NCI-H2171 (cell line): Measurements from ENCODE around the gene JAZF1.
A peak's percentile ranks its signal among the peaks of the same experiment; 100 is the strongest.

ENCODE experiments used
- DNase-seq: peaks from one replicate; lab custom pipeline; 2025; lab: John Stamatoyannopoulos, UW

JAZF1 gene

DNA sequence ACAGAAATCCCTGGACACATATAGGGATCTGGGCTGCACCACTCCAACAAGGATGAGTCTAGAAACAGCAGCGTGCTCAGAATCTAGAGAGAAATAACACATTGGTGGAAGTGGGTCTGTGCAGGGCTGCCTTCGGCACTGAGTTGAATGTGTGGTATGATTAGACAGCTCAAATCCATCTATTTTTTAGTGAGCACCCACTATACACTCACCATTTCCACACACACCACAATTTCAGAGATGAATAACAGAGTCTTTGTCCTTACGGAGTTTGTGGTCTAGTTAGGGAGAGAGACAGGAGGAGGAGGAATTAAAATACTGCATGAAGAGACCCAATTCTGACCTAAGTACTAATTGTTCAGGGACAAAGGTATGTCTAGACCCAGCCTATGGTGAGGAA lies 44.2 kb downstream of the JAZF1 start:
- no peak for DNase-seq

DNA sequence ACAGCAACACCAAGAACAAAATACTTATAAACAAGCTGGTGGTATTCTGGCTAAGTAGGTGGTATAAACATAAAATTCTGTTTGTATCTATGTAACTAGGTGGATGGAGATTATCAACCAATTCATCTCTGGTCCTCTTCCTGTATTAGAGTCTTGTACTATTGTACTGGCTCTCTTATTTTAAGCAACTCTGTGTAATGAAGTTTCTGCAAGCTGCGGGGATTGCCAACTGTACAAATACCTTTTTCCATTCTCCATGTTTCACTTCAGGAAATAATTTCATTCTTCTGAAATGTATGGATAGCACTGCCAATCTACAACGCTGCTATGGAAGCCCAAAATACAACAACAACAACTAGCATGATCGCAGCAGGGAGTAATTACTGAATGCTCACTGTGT lies 44.8 kb downstream of the JAZF1 start:
- DNase-seq: no peak

DNA sequence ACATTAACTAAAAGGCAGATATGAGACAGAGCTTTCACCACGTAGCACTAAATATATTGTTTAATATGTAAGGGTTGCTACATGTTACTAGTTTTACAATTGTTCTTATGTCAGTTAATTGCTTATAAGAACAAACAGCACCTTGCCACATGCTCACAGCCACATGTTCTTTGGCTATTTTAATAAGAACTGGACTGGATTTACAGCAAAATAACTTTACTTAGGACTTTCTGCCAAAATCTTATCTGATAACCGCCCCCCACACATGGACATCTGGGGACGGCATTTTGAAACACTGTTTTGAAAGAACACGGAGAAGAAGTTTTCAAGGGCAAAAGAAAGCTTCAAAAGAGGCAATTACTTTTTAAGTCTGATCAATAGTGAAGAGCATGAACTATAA lies 45.3 kb downstream of the JAZF1 start:
- no peak for DNase-seq

DNA sequence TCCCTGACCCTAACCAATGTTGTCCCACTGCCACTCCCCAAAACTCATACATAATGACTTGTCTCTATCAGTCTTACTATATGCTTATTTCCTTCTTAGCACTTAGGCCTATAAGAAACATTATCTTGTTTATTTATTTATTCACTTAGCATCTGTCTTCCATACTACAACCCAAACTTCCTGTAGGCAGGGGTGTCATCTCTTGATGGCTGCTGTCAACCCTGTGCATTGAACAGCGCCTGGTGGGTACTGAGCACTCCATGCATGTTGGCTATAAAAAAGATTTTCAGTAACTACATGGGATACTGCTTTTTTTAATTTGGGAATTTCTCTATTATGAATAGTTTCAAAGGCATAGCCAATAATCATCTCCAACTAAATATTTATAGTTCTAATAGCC lies 46.7 kb downstream of the JAZF1 start:
- DNase-seq: no peak

DNA sequence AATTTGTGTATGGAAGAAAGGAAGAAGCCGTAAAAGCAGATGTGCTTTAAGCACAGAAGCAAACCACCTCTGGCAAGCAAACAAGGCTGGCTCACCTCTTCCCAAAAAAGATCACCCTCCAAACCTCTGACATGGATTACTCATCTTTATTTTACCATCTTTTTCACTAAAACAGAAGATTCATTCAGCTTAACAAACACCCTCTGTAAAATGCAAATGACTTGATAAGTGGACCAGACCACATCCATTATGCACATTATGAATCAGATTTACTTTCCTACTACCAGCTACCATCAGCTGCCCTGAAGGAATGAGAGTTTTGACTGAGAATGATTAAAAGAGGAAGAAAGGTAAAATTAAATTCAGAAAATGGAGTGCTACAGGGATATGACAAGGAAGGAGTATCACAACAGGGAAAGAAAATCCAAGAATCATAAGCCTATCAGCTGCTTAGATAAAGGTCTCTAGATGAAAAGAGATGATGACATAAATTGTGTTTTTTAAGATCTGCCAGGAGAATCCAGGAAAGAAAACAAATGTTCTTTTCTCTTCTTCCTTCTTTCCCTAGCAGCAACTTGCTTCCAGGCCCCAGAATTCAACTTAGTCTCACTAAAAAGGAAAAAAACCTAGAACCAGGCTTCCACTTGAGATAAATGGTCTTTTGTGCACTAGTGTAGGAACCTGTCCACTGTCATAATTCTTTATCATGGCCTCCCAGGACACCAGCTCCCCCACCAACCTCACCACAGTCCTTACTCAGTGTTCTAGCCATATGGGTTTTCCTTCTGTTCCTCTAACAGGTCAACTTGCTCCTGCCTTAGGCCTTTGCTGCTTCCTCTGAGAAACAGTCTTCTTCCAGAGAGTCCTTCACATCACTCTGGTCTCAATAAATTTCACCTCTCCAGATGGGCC lies 47.4 kb downstream of the JAZF1 start:
- no peak for DNase-seq

DNA sequence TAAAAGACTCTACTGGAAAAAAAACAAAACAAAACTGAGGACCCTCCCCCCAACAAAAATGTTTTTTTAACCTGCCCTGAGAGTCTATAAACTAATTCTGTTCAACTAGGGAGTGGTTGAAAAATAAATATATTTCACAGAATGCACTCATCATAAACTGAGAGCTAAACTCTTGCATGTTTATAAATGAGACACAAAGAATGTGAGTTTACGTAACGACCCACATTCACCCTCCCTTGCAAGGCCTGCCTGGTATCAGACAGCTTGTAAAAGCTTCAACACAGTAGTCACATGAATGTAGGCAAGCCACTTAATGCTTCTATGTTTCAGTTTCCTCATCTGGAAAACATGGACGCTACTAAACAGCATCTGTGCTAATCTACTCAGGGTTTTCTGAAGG lies 50.3 kb downstream of the JAZF1 start:
- no peak for DNase-seq

DNA sequence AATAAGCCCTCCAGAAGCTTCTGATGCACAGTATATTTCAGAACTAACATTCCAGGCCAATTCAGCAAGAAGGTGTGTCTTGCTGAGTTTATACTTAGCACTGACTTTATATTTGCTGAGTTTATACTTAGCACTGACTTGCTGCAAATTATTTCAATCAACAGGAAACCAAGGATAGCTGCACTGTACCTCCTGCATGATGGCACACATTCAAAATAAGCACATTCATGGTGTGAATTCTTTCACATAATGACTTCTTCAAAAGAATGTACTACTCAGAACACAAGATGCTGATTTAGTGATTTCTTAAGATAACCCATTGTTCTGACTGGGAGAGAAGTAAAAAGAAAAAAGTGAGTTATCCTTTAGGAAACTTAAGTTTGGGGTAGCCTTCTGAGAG lies 52.0 kb downstream of the JAZF1 start:
- DNase-seq: no peak

DNA sequence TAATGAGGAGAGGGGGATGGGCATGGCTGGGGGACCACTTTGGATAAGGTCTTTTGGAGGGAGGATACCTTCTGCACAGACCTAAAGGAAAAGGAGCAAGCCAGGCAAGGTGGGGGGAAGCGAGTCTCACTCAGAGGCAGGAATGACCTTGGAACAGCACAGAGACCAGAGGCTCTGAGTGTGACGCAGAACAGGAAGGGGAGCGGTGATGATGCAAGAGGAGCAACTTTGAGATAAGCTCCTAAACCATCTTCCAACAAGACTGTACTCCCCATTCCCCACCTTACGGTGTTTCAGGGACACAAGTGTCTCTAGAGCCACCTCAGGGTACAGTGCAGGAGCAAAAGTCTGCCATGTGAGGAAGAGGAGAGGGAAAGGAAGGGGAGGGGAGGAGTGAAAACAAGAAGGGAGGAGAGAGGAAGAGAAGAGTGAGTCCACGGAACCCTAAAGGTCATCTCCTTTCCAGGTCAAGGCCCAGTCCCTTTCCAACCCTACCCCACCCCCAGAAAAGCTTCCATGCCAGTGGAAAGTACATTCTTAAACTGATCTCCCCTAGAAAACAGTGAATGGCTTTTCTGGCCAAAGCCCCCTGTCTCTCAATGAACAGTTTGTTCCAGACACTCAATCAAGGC lies 54.1 kb downstream of the JAZF1 start:
- no peak for DNase-seq

DNA sequence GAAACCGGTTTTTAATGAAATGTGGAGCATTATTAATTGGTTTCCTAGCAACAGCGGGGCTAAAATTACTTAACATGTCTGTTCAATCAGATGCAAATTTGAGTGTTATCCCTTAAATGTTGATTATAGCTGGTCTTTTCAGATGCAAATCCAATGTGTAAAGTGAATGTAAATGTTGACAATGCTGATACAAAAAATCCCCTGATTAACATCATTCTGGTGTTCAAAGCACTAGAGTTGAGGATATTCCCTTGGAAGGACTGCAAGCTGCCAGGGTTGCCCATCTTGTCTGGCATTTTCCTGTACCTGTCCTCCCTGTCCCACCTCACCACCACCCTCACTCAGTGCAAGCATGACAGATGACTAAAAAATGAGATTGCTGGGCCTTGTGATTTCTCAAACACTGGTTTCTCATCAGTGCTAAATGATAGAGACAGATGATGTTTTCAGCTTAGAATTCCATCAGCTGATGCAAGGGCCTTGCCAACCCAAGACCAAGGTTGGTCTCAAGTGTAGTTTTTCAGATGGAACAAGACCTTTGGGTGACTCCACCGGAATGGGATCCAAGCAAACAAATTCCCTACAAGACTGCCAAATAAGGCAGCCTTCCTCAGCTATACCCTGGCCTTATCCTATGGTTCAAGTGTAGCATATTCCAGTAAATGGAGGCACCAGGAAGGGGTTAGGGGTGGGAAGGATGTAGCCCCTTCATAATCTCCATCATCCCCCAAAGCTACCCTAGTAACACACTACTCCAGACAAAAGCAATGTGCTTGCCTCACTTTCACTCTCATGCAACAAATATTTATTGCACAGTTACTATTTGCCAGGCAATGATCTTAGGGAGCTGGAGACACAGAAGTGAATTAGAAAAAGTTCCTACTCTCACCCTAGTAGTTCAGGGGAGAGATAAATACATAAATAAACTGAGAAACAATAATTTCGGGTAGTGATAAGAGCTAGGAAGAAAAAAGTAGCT lies 54.9 kb downstream of the JAZF1 start:
- DNase-seq: no peak

DNA sequence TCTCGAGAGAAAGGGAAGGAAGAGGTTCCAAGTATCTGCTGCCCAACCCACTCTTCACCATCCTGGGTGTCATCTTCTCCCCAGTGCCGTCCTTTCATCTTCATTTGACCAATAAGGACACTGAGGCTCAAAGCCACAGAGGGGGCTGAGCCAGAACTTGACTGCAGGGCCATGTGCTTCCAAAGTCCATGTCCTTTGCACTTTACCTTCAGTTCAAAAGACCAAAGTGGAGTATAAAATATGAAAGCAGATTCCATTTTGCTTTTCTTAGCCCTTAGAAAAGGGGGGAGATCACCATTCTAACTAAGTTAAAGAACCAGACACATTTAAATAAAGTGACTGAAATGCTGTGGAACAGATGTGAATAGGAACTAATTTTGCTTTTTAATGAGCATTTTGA lies 56.2 kb downstream of the JAZF1 start:
- no peak for DNase-seq

DNA sequence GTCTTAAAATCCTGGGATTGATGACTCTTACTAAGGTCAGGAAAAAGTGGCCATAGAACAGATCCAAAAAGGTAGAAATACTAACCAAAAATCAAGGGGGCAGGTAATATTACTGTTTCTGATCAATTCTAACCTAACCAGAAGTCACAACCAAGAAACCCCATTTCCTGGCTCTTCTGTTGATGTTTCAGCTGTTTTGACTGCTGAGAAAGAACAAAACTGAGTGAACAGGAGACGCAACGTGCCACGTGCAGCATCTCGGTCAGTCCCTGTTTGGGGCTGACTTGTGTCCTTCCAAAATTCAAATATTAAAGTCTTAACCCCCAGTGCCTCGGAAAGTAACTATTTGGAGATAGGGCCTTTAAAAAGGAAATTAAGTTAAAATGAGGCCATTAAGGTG lies 56.8 kb downstream of the JAZF1 start:
- DNase-seq: no peak

DNA sequence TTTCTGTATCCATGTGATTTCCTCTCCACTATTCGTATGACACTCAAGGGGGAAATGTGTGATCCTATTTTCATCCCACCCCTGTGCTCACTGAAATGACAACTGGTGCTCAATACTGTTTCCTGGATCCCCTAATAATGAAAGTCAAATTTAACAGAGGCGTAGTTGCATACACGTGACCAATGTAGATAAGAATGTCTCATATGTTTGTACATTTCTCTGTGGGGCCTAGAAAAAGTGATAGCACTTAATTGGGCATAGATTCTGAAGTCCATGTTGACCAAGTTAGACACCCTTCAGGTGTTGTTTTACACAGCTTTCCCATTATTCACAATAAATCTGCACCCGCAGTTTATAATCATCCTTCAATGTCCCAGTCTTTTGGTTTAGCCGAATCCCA lies 59.1 kb downstream of the JAZF1 start:
- DNase-seq: no peak

DNA sequence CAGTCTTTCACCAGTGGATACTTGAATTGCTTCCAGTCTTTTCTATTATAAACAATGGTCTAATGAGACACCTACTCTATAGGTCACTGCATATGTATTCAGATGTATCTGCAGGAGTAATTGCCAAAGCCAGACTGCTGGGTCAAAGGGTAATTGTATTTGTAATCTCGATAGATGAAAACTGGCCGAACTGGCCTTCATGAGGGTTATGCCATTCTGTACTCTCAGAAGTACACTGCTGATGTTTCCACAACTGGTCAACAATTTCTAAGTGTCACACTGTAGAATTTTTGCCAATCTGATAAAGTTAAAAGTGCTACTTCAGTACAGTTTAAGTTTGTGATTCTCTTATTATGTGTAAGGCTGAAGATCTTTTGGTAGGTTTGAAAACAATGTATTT lies 64.6 kb downstream of the JAZF1 start:
- DNase-seq: no peak

DNA sequence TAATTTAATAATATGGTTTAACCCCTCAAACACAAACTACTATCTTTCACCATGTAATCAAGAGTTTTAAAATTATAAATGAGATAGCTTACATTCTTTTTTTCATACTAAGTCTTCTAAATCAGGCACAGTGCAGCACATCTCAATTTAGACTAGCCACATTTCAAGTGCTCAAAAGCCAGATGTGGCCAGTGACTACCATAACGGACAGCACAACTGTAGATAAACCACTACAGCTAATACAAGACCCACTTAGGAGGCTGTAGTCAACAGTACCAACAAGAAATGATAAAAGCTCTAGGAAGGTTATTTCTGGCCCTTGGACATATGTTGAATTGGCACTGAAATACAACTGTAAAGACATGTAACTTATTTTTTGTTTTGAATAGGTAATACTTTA lies 65.3 kb downstream of the JAZF1 start:
- no peak for DNase-seq

DNA sequence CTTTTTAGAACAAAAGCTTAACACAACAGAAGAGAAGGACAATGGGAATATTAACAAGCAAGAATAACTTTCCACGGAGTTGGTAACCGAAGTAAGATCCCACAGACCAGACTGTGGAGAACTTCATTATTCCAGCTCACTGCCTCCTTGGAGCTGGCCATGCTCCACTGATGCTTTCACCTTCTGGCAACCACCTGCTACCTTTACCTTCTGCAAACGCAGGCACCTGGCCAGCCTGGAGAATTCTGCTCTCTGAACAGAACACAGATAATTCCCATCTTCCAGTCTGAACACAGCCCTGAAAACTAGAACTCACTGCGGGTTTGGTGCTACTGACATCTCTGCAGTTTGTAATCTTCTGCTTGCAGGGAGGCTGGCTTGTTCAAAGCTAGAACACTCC lies 66.5 kb downstream of the JAZF1 start:
- DNase-seq: peak; percentile 77

DNA sequence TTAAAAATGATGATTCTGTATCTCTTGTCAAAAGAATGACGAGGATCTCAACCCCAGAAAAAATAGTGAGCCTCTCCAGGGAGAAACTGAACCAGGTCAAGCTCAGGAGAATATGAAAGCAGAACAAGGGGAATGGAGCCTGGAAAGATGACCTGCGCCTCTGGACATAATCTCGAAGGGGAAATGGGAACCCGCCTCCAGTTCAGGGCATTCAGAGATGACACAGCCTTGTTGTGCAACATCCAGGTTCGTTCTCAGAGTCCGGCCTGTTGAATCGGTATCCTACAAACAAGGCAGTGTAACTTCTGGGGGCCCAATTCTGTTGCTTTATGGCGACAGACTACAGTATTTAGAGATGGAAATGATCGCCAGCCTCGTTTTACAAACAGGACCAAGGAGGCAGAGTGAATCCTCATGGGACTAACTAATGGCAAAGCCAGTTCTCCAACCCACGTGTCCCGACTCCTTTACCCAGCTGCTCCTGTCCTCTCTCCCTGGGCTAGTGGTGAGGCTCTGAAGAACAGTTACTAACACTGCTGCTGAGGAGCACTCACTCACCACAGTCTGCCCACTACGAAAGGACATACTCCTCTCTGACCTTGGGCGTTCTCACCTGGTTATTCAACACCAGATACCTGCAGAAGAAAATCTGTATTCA lies 67.6 kb downstream of the JAZF1 start:
- DNase-seq: peak; percentile 13

DNA sequence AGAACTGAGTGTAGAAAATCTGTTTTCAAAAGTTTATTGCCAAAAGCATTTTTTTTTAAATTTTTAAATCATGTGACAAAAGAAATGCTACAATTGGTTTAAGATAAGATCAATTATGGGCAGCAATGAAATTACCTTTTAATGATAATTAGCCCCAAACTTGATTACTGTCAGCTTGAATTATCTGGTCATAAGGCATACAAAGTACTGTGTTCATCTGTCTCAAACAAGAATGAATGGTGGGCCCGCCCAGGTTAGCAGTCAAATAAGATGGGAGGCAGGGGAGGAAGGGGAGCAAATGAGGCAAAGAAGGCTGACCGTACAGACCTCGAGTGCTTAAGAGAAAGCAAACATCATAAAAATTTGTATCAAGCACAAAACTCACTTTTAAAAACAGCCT lies 68.1 kb downstream of the JAZF1 start:
- no peak for DNase-seq

DNA sequence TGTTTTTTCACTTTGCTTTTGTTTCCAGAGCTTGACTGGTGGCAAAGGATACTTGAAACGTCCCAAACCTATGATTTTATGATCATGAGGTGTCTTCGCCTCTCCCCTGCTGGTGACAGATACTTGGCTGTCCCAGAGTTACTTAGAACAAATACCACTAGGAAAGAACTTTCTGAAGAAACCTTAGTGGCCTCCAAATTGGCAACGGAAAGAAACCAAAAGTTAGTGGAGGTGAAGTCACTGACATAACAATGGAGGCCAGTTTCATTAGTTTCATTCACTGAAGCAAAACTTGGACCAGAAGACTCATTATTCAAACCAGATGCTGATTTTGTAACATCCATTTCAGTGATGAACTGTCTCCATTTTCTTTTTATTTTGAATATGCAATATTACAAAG lies 68.6 kb downstream of the JAZF1 start:
- DNase-seq: no peak

DNA sequence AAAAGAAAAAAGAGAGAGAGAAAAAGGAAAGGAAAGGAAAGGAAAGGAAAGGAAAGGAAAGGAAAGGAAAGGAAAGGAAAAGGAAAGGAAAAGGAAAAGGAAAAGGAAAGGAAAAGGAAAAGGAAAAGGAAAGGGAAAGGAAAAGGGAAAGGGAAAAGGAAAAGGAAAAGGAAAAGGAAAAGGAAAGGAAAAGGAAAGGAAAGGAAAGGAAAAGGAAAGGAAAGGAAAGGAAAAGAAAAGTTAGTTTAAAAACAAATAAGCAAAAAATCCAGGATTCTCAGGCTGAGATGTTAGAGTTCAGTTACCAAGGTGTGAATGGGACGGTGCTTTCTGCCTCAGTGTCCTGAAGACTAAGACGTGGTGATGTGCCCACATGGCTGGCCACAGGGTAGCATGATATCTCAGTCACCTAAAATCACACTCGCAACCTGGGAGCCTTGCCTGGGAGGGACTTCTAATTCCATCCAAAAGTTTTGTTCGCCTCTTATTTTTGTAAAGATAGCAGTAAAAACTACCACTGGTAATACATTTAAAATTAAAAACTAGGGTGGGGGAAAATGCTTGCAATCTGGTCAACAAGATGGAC lies 70.1 kb downstream of the JAZF1 start:
- no peak for DNase-seq

DNA sequence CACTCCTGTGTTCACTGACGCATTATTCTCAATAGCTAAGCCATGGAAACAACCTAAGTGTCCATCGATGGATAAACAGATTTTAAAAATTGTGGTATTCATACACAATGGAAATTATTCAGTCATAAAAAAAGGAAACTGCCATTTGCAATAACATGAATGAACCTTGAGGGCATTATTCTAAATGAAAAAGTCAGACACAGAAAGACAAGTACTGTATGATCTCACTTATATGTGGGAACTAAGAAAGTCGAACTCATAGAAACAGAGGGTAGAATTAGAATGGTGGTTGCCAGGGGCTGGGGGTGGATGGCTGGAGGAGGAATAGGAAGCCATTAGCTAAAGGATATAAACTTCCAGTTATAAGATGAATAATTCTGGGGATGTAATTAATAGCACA lies 71.8 kb downstream of the JAZF1 start:
- DNase-seq: no peak

DNA sequence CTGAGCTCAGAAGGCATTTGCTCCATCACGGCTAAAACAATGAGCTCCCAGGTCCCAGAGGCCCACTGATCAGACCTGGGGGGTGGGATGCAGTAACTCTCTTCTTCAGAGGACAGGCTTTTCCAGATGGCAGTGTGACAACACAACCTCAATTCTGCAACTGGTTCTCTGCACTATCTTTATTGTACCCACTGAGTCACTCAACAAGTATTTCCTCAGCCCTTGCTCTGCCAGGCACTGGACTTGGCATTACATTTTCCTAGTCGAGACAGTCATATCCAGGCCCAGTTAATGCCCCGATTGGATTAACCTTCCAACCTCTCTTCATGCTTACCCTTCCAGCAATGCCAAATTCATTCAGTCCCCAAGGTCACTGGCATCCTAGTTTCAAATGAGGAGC lies 72.6 kb downstream of the JAZF1 start:
- DNase-seq: no peak
